Loucy (cell line): ENCODE results near the gene ZDHHC12.

Source experiments
- H2AFZ ChIP-seq: fragments of 200-600 bp; sonication (generic); 2 replicates; pipeline ENCODE4 v1.6.0; 2016; ENCODE audit warnings: antibody characterized with exemption, mild to moderate bottlenecking, low read length, moderate library complexity
- H3F3A ChIP-seq: fragments of 200-600 bp; 2 replicates; pipeline ENCODE4 v1.6.0; 2016; ENCODE audit warnings: antibody characterized with exemption, low read depth, mild to moderate bottlenecking
- H3K27me3 ChIP-seq: fragments of 200-600 bp; sonication (generic); 2 replicates; pipeline ENCODE4 v1.6.1; 2014; ENCODE audit warnings: low read length, mild to moderate bottlenecking; ENCODE audit not compliant: insufficient read depth, poor library complexity, severe bottlenecking
- H3K36me3 ChIP-seq: fragments of 200-600 bp; sonication (generic); 2 replicates; pipeline ENCODE4 v1.6.1; 2016; ENCODE audit warnings: low read length; ENCODE audit not compliant: insufficient read depth
- H3K4me1 ChIP-seq: fragments of 200-600 bp; sonication (generic); 2 replicates; pipeline ENCODE4 v1.5.1; 2014; ENCODE audit warnings: low read length, mild to moderate bottlenecking; ENCODE audit not compliant: insufficient read depth, poor library complexity, severe bottlenecking
- H3K4me2 ChIP-seq: fragments of 200-600 bp; sonication (generic); 2 replicates; pipeline ENCODE4 v1.6.0; 2014; ENCODE audit warnings: antibody characterized with exemption, low read length, low read depth, mild to moderate bottlenecking; ENCODE audit not compliant: poor library complexity, severe bottlenecking
- H3K4me3 ChIP-seq: fragments of 200-600 bp; sonication (generic); 2 replicates; pipeline ENCODE4 v1.5.1; 2014; ENCODE audit warnings: low read length, mild to moderate bottlenecking, mixed read lengths; ENCODE audit not compliant: poor library complexity, severe bottlenecking
- H3K79me2 ChIP-seq: fragments of 200-600 bp; sonication (generic); 2 replicates; pipeline ENCODE4 v1.6.1; 2014; ENCODE audit warnings: low read length; ENCODE audit not compliant: insufficient read depth
- H3K9ac ChIP-seq: fragments of 200-600 bp; sonication (generic); 2 replicates; pipeline ENCODE4 v1.6.0; 2014; ENCODE audit warnings: mild to moderate bottlenecking, low read depth, low read length, moderate library complexity; ENCODE audit not compliant: poor library complexity, severe bottlenecking
- H3K9me2 ChIP-seq: fragments of 200-600 bp; sonication (generic); replicated peaks from 2 replicates; pipeline ENCODE4 v1.6.1; 2016; ENCODE audit warnings: low read depth, low read length, mixed read lengths
- H3K9me3 ChIP-seq: fragments of 200-600 bp; sonication (generic); 2 replicates; pipeline ENCODE4 v1.6.1; 2014; ENCODE audit warnings: mild to moderate bottlenecking, antibody characterized with exemption, low read length, low read depth; ENCODE audit not compliant: insufficient read depth
- H4K20me1 ChIP-seq: fragments of 200-600 bp; sonication (generic); 2 replicates; pipeline ENCODE4 v1.6.0; 2014; ENCODE audit warnings: antibody characterized with exemption, low read length, mild to moderate bottlenecking; ENCODE audit not compliant: insufficient read depth, poor library complexity, severe bottlenecking
- EZH2phosphoT487 ChIP-seq: fragments of 200-600 bp; IDR thresholded peaks from 2 replicates; pipeline ENCODE4 v1.6.1; 2018; ENCODE audit warnings: antibody characterized with exemption, mild to moderate bottlenecking, moderate library complexity, borderline replicate concordance
- TF ChIP-seq, protein P1 (sequence below): fragments of 200-600 bp; sonication (generic); conservative IDR thresholded peaks from 2 replicates; pipeline ENCODE4 v1.5.1; 2014; ENCODE audit warnings: mild to moderate bottlenecking, antibody characterized with exemption, low read length

ZDHHC12 gene

DNA sequence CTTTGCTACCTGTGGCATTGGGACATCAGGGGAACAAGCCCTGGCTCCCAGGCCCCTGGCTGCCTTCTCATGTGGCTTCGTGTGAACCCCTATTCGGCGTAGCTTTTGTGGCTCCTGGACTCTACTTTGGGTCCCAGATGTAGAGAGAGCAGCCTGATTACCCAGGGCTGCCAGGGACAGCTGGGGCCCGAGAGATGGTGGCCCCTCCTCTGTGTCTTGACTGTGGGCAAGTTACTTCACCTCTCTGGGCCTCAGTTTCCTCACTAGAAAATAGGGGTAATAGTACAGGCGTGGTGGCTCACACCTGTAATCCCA is 19.6 kb downstream of the ZDHHC12 start:
- no peaks in the 10 kb centered on the region for H3K79me2 ChIP-seq
- no peak overlapping the region for H3K4me2 ChIP-seq
- H3K4me3 ChIP-seq, result no peak overlapping the region
- H3K4me1 ChIP-seq, result no peaks in the 10 kb centered on the region
- no peaks in the 10 kb centered on the region for H3K36me3 ChIP-seq
- H3K27me3 ChIP-seq, result no peaks in the 10 kb centered on the region
- H3K9ac ChIP-seq, result no peak overlapping the region
- no peaks in the 10 kb centered on the region for H3K9me3 ChIP-seq
- H3F3A ChIP-seq, result no peaks in the 10 kb centered on the region
- H3K9me2 ChIP-seq, result no peaks in the 10 kb centered on the region
- no peaks in the 10 kb centered on the region for H4K20me1 ChIP-seq
- TF ChIP-seq, protein P1, sequence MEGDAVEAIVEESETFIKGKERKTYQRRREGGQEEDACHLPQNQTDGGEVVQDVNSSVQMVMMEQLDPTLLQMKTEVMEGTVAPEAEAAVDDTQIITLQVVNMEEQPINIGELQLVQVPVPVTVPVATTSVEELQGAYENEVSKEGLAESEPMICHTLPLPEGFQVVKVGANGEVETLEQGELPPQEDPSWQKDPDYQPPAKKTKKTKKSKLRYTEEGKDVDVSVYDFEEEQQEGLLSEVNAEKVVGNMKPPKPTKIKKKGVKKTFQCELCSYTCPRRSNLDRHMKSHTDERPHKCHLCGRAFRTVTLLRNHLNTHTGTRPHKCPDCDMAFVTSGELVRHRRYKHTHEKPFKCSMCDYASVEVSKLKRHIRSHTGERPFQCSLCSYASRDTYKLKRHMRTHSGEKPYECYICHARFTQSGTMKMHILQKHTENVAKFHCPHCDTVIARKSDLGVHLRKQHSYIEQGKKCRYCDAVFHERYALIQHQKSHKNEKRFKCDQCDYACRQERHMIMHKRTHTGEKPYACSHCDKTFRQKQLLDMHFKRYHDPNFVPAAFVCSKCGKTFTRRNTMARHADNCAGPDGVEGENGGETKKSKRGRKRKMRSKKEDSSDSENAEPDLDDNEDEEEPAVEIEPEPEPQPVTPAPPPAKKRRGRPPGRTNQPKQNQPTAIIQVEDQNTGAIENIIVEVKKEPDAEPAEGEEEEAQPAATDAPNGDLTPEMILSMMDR, result no peak
- no peak for TF ChIP-seq EZH2phosphoT487
- no peak overlapping the region for H2AFZ ChIP-seq

- Histone ChIP-seq H3K9me2 (no peaks in the 10 kb centered on the region), H3K79me2 (no peaks in the 10 kb centered on the region), H3F3A (no peaks in the 10 kb centered on the region), H3K36me3 (no peaks in the 10 kb centered on the region), H3K9ac (no peak overlapping the region), H2AFZ (no peak overlapping the region), H3K4me2 (peak overlapping the region; percentile 70), H4K20me1 (no peaks in the 10 kb centered on the region), H3K27me3 (no peaks in the 10 kb centered on the region), H3K9me3 (no peaks in the 10 kb centered on the region), H3K4me1 (no peaks in the 10 kb centered on the region), H3K4me3 (peak overlapping the region; percentile 80)
- TF ChIP-seq EZH2phosphoT487, result no peak
- TF ChIP-seq, protein P1, result no peak
These were observed 20.1 kb downstream of the ZDHHC12 start for GRCh38 chr9:128703616-128704355.

DNA sequence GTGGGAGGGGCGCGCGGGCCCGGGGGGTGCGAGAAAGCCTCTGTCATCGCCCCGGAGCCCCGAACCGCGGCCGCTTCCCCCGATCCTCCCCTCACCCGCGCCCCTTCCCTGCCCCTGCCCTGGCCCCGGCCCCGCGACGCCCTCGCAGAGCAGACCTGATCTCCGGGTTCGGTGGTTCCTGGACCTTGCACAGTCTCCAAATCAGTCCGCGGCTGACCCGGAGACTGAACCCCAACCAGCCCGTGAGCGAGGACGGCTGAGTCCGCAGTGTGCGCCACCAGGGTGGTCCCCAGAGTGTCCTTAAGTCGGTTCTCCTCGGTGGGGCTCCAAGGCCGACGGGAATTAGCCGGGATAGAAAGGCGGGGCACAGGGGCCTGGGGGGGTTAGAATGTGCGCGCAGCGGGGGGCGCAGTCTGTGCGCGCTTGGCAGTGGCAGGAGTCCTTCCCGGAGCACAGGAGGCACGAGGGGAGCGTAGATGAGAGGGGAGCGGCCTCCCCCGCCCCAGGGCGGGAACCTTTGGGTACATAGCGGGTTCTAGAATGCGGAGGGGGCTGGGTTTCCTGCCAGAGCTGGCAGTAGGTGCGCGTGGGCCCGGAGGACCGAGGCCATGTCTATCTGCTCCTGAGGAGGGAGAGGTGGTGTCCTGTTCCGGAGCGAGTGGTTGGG is 20.8 kb downstream of the ZDHHC12 start:
- no peak for TF ChIP-seq EZH2phosphoT487
- TF ChIP-seq, protein P1, result no peak
- H3K79me2 ChIP-seq, result no peaks in the 10 kb centered on the region
- H3K4me3 ChIP-seq, result peak overlapping the region; percentile 80
- H3F3A ChIP-seq, result no peaks in the 10 kb centered on the region
- H3K9me3 ChIP-seq, result no peaks in the 10 kb centered on the region
- H3K9ac ChIP-seq, result peak overlapping the region; percentile 77
- H2AFZ ChIP-seq, result peak overlapping the region; percentile 78; the same call in 1 of the 2 replicates
- no peaks in the 10 kb centered on the region for H3K36me3 ChIP-seq
- H4K20me1 ChIP-seq, result no peaks in the 10 kb centered on the region
- no peaks in the 10 kb centered on the region for H3K4me1 ChIP-seq
- no peaks in the 10 kb centered on the region for H3K27me3 ChIP-seq
- peak overlapping the region; percentile 70 for H3K4me2 ChIP-seq
- H3K9me2 ChIP-seq, result no peaks in the 10 kb centered on the region
